Nucleus accumbens (tissue), 56 donors: ENCODE results near the gene UFSP1.

Source experiments
- DNase-seq, 56 donors: peaks; one replicate each; lab custom pipeline; 2025; lab: John Stamatoyannopoulos, UW

Gene UFSP1

GRCh38 chr7:100896732-100897608 is 7.5 kb upstream of the UFSP1 start:
- peak in 41 of 56 donors; percentile 16 to 79 (median 45) for DNase-seq

- peak in 24 of 56 donors; percentile 16 to 60 (median 34) for DNase-seq
Observed at GRCh38 chr7:100895956-100896731, 6.6 kb upstream of the UFSP1 start.

DNA sequence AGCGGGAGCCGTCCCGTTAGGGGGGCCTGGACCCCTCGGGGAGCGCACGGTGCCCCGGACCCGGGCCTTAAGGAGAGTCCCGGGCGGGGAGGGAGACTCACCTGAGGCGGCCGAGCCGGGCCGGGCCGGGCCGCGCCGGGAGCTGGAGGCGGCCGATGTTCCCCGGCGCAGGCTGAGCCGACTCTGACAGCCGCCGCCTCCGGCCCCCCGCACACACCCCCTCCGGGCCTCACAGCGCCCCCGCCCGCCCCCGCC is 6.1 kb upstream of the UFSP1 start, which contains the start of gene ACHE:
TSS of gene ACHE (minus strand) at position 188 of the 255 bp plus-strand sequence. CDS start 1,656 bp downstream, outside the sequence.
- DNase-seq: no peak

DNA sequence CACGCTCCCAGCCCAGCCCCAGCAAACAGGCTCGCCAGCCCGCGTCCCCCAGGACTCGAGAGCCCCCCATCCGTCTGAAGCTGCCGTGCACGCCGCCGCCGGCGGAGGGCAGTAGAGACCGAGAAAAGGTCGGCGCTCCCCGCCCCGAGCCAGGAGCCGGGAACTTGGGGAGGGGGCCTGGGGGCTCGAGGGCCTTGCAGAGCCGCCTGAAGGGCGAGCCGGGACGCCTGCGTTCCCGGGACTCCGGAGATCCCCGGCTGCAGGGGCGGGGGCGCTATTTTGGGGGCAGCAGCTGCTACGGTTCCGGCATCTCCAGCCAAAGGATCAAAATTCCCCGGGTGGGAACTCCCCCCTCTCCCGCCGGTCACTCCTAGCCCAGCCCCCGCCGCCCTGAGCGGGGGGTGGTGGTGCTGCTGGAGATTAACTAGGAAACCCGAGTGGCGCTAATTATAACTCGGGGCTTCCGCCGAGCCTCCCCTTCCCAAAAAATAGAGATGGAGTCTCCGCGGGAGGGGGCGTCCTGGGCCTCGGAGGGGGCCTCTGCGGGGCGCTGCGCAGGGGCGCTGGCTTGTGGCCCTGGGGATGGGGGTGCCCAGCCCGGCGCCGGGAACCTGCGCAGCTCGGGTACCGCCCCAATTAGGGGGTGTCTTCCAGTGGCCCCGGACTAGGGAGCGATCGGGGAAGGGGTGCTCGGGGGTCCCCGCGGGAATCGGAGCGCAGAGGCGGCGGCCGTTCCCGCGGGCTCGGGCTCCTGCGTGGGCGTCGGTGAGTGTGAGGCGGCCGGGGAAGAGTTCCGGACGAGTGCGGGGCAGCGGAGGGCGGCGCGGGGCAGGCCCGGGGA is 5.6 kb upstream of the UFSP1 start:
- DNase-seq: peak in 32 of 56 donors; percentile 7 to 79 (median 36)

DNA sequence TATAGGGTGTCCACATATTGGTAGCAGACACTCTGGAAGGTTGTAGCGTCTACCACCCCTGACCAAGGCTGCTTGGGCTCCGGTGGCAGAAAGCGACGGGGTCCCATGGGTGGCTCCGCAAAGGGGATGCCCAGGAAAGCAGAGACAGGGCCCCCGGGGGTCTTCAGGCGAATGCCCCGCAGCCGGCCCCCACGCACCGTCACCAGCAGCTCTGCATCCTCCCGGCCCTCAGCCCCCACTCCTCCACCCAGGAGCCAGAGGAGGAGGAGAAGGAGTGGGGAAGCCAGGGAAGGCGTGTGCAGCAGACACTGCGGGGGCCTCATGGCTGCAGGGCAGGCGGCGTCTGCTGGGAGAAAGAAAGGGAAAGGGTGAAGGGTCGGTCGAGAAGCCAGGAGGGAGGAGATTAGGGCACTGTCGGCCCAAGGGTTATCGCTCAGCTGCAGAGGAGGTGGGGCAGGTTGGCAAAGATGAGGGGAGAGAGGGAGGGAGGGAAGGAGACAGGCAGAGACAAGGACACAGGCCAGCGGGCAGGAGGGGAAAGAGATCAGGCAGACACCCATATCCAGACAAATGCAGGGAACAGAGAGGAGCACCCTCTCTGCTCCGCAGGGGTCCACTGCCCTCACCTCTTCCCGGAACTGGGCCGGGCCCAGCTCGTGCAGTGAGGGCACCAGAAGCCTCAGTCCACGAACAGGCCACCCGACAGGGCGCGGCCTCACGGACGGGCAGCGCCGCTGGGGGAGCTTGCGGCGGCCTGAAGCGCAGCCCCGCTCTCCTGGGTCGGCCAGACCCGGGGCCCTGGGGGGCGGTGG is 4.6 kb upstream of the UFSP1 start:
- DNase-seq: no peak

DNA sequence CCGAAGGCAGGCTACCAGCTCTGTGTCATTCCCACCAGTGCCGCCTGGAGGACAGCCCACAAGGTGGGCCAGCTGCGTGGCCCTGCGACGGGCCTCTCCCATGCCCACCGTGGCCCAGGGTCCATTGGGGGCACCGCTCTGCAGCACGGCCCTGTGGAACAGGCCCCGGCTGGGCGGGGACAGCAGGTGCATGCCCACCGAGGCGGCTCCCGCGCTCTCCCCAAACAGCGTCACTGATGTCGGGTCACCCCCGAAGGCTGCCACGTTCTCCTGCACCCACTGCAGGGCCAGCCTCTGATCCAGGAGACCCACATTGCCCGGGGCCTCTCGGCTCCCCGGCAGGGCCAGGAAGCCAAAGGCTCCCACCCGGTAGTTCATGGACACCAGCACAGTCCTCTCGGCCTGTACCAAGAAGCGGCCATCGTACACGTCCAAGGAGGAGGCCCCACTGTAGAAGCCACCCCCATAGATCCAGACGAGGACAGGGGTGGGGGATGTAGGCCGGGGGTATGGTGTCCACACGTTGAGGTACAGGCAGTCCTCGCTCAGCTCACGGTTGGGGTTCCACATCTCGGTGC is 3.9 kb upstream of the UFSP1 start:
- no peak for DNase-seq

DNA sequence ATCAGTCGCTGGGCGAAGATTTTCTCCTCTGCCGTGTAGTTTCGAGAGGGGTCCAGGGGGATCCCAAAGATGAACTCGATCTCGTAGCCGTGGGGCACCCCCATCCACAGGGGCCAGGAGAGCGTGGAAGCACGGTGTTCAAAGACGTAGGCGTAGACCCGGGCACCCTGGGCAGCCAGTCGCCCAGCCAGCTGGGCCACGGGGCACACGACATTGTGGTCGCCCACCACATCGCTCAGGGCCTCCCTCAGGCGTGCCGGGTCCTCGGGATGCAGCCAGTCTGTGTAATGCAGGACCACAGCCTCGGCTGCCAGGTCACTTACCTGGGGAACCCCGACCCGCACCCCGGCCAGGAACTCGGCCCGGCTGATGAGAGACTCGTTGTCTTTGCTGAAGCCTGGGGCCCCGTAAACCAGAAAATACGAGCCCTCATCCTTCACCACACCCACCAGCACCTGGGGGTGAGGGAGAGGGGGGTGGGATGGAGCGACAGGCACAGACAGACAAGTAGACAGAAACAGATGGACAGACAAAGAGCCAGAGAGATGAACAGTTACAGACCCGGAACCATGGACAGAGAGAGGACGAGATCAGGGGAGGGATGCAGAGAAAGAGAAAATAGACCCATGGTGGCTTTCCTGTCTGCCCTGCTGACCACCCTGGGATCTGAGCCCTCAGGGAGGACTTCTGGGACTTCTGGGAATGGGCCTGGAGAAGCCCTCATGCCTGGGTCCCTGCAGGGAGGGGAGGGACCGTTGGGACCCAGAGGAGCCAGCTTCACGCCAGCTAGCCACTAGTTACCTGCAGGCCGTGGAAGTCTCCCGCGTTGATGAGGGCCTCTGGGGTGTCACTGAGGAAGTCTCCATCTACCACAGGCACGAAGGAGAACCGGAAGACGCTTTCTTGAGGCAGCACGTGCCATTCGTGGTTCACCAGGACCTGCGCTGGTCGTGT is 3.1 kb upstream of the UFSP1 start:
- DNase-seq: no peak

DNA sequence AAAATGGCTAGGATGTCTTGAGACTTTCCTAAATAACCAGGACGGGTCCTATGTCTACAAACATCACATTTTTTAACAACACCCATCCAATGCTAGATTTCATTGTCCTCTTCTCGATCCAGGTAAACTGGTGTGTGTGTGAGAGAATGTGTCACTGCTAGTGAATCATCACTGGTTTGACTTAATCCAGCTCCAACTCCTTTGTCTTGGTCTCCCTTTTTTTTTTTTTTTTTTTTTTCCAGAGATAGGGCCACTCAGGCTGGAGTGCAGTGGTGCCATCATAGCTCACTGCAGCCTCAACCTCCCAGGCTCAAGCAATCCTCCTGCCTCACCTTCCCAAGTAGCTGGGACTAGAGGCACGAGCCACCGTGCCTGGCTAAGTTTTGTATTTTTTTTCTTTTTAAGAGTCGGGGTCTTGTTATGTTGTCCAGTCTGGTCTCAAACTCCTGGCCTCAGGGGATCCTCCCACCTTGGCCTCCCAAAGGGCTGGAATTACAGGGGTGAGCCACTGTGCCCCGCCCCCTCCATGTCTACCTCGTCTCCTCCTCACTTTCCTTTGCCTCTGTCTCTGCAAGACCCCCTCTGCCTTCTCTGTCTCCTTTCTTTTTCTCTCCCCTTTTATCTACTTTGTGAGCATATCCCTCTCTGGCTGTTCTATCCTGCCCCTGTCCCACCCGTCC is 2.2 kb upstream of the UFSP1 start:
- no peak for DNase-seq

DNA sequence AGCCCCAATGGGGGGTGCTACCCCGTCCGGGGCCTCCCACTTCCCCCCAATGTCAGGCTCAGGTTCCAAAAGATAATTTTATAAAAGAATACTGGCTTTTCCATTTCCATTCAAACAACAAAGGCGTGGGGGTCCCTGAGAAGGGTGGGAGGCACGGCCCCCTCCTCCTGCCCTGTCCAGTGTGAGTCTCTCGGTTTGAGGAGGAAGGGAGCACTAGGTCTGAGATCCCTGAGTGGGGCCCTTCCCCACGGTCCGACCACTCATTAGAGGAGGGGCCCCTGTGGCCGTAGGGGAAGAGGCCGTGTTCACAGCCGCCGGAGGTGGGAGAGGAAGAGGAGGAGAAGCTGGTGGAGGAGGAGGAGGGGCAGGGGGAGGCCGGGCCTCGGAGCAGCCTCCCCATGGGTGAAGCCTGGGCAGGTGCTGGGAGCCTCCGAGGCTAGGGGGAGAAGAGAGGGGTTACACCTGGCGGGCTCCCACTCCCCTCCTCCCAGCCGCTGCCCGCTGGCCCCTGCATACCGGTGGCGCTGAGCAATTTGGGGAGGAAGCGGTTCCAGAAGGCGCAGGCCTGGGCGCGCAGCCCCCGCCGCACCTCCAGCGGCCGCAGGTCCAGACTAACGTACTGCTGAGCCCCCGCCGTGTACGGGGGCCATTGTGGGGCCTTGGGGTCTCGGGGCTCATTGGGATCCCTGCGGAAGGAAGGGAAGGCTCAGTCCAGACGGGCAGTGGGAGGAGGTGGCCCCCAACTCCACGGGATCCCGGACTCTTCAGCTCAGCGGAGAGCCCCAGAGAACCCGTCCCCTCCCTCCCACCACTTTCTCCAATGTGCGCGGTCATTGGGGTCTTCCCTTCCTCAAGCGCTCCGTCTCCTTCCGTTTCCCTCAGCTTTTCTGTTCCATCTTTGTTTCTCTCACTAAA is 1.4 kb upstream of the UFSP1 start:
- no peak for DNase-seq

DNA sequence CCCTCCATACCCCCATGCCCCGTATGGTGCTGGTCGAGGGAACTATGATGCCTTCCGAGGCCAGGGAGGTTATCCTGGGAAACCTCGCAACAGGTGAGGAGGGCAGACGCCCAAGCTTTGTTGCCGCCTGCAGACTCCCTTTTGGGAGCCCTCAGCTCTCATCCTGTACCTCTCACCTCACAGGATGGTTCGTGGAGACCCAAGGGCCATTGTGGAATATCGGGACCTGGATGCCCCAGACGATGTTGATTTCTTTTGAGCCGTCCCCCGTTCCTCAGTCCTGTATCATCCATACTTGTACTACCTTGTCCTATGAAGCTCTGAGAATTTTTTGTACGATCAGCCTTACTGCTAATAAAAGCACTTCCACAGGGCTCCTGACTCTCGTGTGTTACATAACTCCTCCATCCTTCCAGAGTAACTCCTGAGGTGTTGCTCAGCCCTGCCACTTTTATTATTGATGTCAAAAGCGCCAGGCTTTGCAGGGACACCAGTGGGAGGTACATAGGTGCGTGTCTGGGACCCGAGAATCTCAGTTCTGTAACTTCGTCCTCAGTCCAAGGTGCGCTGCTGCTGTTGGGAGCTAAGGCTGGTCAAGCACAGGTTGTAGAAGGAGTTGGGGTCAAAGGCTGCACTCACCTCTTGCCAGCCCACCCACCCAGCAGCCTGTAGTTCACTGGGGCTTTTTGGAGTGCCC is 1.1 kb downstream of the UFSP1 start:
- peak in 16 of 56 donors; percentile 14 to 66 (median 42) for DNase-seq

DNA sequence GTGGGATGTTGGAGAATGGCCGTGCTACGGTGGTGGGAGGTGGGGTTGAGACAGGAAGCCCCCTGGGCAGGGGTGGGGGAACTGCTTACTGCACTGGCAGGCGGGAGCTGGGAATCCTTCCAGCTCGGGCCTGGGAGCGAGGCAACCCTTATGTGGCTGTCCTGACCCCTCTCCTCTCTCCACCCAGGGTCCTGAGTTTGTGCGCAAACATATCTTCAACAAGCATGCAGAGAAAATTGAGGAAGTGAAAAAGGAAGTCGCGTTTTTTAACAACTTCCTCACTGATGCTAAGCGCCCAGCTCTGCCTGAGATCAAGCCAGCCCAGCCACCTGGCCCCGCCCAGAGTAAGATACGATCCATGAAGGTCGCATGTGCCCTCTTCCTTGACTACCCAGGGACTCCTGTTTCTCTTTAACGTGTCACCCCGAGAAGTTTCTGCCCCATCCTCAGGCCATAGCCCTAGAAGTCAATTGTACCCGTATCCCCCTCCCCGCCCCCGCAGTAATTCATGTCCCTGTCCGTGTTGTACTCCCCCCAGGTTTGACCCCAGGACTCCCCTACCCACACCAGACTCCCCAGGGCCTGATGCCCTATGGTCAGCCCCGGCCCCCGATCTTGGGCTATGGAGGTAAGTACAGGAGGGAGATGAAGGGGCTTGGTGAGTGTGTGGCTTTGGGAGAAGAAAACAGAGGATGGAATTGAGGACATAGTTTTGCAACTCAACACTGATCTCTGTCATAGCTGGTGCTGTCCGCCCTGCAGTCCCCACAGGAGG is 1.8 kb downstream of the UFSP1 start:
- DNase-seq: no peak

- peak in 1 of 56 donors; percentile 15 for DNase-seq
Observed at GRCh38 chr7:100886936-100887515, 2.5 kb downstream of the UFSP1 start.

- peak in 10 of 56 donors; percentile 22 to 60 (median 32) for DNase-seq
Observed at GRCh38 chr7:100886142-100886935, 3.2 kb downstream of the UFSP1 start.
